Neural cell (in vitro differentiated cells): ENCODE results near the gene SRPX2. TPM values are rescaled to one million over a fixed set of nuclear protein-coding genes. Genes with fewer than 3 reads are reported as not detected.

ENCODE experiments used
- H2AFZ ChIP-seq: fragments of 200-600, 300-800 bp; sonication (generic), shearing (Covaris generic); 2 replicates; pipeline ENCODE4 v1.6.0; 2014; ENCODE audit warnings: low read depth, mild to moderate bottlenecking, antibody characterized with exemption, low read length, moderate library complexity
- H3F3A ChIP-seq: fragments of 200-600 bp; shearing (Covaris generic); 2 replicates; pipeline ENCODE4 v1.6.1; 2016; ENCODE audit warnings: mild to moderate bottlenecking, moderate library complexity, mixed read lengths, antibody characterized with exemption, low read length; ENCODE audit not compliant: insufficient read depth, poor library complexity, severe bottlenecking
- H3K27ac ChIP-seq: fragments of 200-600, 300-800 bp; sonication (generic), shearing (Covaris generic); 2 replicates; pipeline ENCODE4 v1.5.1; 2014; ENCODE audit warnings: mild to moderate bottlenecking, low read length, moderate library complexity
- H3K27me3 ChIP-seq: fragments of 300-800, 200-600 bp; sonication (generic), shearing (Covaris generic); 2 replicates; pipeline ENCODE4 v1.6.0; 2014; ENCODE audit warnings: mild to moderate bottlenecking, low read depth, low read length, moderate library complexity; ENCODE audit not compliant: insufficient read depth
- H3K36me3 ChIP-seq: fragments of 300-800, 200-600 bp; sonication (generic), shearing (Covaris generic); 2 replicates; pipeline ENCODE4 v1.5.1; 2014; ENCODE audit warnings: mild to moderate bottlenecking, antibody characterized with exemption, low read length, moderate library complexity; ENCODE audit not compliant: insufficient read depth
- H3K4me2 ChIP-seq: fragments of 300-800, 200-600 bp; sonication (generic), shearing (Covaris generic); 2 replicates; pipeline ENCODE4 v1.6.0; 2014; ENCODE audit warnings: mild to moderate bottlenecking, low read length
- H3K4me3 ChIP-seq: fragments of 300-800, 200-600 bp; sonication (generic), shearing (Covaris generic); 2 replicates; pipeline ENCODE4 v1.5.1; 2014; ENCODE audit warnings: mild to moderate bottlenecking, low read length, moderate library complexity
- H3K79me2 ChIP-seq: fragments of 200-600 bp; shearing (Covaris generic); replicated peaks from 2 replicates; pipeline ENCODE4 v1.6.0; 2014; ENCODE audit warnings: mild to moderate bottlenecking, low read length, moderate library complexity; ENCODE audit not compliant: insufficient read depth
- H3K9ac ChIP-seq: fragments of 300-800, 200-600 bp; sonication (generic), shearing (Covaris generic); 2 replicates; pipeline ENCODE4 v1.6.1; 2016; ENCODE audit warnings: mild to moderate bottlenecking, low read length, mixed read lengths
- H3K9me2 ChIP-seq: fragments of 200-600 bp; shearing (Covaris generic); 2 replicates; pipeline ENCODE4 v1.6.1; 2016; ENCODE audit warnings: mild to moderate bottlenecking, low read length, mixed read lengths; ENCODE audit not compliant: insufficient read depth
- H3K9me3 ChIP-seq: fragments of 200-600, 300-800 bp; sonication (generic), shearing (Covaris generic); 2 replicates; pipeline ENCODE4 v1.6.1; 2016; ENCODE audit warnings: mild to moderate bottlenecking, mixed run types, low read length, moderate library complexity, mixed read lengths
- H4K20me1 ChIP-seq: fragments of 200-600 bp; shearing (Covaris generic); 2 replicates; pipeline ENCODE4 v1.6.1; 2016; ENCODE audit warnings: mild to moderate bottlenecking, mixed run types; ENCODE audit not compliant: insufficient read depth
- EP300 ChIP-seq: fragments of 450-650 bp; conservative IDR thresholded peaks from 2 replicates; pipeline ENCODE4 v1.6.1; 2014; ENCODE audit warnings: antibody characterized with exemption, mild to moderate bottlenecking, moderate library complexity; ENCODE audit not compliant: poor library complexity, severe bottlenecking
- EZH2 ChIP-seq: fragments of 200-600, 300-800 bp; shearing (Covaris generic), sonication (generic); IDR thresholded peaks from 2 replicates; pipeline ENCODE4 v1.6.1; 2014; ENCODE audit warnings: antibody characterized with exemption, low read length, borderline replicate concordance, mild to moderate bottlenecking; ENCODE audit not compliant: insufficient read depth, poor library complexity, severe bottlenecking
- MXI1 ChIP-seq: fragments of 450-650 bp; conservative IDR thresholded peaks from 2 replicates; pipeline ENCODE4 v1.6.1; 2014; ENCODE audit warnings: antibody characterized with exemption, mild to moderate bottlenecking; ENCODE audit not compliant: poor library complexity, severe bottlenecking
- POLR2AphosphoS5 ChIP-seq: IDR thresholded peaks from 2 replicates; pipeline ENCODE4 v1.6.1; 2012
- RAD21 ChIP-seq: fragments of 450-650 bp; conservative IDR thresholded peaks from 2 replicates; pipeline ENCODE4 v1.6.1; 2014; ENCODE audit warnings: antibody characterized with exemption, mild to moderate bottlenecking, moderate library complexity
- SMC3 ChIP-seq: fragments of 450-650 bp; conservative IDR thresholded peaks from 2 replicates; pipeline ENCODE4 v1.6.1; 2014; ENCODE audit warnings: antibody characterized with exemption, mild to moderate bottlenecking, moderate library complexity; ENCODE audit not compliant: poor library complexity
- TAF1 ChIP-seq: IDR thresholded peaks from 2 replicates; pipeline ENCODE4 v1.6.1; 2012; ENCODE audit warnings: low read depth
- polyA plus RNA-seq: library from polyadenylated mRNA; depleted of rRNA; stranded (reverse); fragments of >200 nt; gene quantifications from 2 replicates; pipeline ENCODE4 v1.2.3, GENCODE V29; 2014
- TF ChIP-seq, protein P1 (sequence below): IDR thresholded peaks from 2 replicates; pipeline ENCODE4 v1.6.1; 2012; ENCODE audit warnings: borderline replicate concordance
- TF ChIP-seq, protein P2 (sequence below): fragments of 450-650 bp; IDR thresholded peaks from 2 replicates; pipeline ENCODE4 v1.5.1; 2014; ENCODE audit warnings: antibody characterized with exemption, mild to moderate bottlenecking, moderate library complexity; ENCODE audit not compliant: poor library complexity, severe bottlenecking

Gene SRPX2
- polyA plus RNA-seq, 1 donor from 2014 or later, result 0.59 TPM

DNA sequence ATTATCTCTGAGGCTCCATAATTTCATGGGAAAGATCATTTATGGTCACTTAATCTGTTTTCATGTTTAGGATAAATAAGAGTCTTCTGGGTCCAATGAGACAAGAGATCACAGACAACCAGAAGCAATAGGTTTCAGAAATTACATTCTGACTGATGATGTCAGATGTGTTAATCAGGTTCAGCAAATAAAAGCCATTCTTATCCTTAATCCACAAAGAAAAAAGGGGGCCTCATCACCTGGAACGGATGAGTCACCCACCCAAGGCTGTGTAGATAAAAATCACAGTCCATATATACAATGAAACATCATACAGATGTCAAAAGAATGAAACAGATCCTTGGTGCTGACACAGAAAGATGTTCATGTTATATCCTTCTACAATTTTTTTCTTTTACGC, 51.3 kb downstream of the SRPX2 start:
- no peaks in the 10 kb centered on the region for H3K79me2 ChIP-seq
- no peaks in the 10 kb centered on the region for H3K9me2 ChIP-seq
- H3K27me3 ChIP-seq, result no peaks in the 10 kb centered on the region
- peak overlapping the region; percentile 33 for H3K4me3 ChIP-seq
- TF ChIP-seq, protein P1, sequence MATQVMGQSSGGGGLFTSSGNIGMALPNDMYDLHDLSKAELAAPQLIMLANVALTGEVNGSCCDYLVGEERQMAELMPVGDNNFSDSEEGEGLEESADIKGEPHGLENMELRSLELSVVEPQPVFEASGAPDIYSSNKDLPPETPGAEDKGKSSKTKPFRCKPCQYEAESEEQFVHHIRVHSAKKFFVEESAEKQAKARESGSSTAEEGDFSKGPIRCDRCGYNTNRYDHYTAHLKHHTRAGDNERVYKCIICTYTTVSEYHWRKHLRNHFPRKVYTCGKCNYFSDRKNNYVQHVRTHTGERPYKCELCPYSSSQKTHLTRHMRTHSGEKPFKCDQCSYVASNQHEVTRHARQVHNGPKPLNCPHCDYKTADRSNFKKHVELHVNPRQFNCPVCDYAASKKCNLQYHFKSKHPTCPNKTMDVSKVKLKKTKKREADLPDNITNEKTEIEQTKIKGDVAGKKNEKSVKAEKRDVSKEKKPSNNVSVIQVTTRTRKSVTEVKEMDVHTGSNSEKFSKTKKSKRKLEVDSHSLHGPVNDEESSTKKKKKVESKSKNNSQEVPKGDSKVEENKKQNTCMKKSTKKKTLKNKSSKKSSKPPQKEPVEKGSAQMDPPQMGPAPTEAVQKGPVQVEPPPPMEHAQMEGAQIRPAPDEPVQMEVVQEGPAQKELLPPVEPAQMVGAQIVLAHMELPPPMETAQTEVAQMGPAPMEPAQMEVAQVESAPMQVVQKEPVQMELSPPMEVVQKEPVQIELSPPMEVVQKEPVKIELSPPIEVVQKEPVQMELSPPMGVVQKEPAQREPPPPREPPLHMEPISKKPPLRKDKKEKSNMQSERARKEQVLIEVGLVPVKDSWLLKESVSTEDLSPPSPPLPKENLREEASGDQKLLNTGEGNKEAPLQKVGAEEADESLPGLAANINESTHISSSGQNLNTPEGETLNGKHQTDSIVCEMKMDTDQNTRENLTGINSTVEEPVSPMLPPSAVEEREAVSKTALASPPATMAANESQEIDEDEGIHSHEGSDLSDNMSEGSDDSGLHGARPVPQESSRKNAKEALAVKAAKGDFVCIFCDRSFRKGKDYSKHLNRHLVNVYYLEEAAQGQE, result no peak
- TF ChIP-seq EP300, result peak; percentile 29
- H3F3A ChIP-seq, result no peaks in the 10 kb centered on the region
- H3K9me3 ChIP-seq, result no peaks in the 10 kb centered on the region
- peak overlapping the region; percentile 38 for H3K9ac ChIP-seq
- H3K27ac ChIP-seq, result peak overlapping the region; percentile 81
- H3K36me3 ChIP-seq, result no peaks in the 10 kb centered on the region
- H4K20me1 ChIP-seq, result no peaks in the 10 kb centered on the region
- H3K4me2 ChIP-seq, result no peak overlapping the region
- H2AFZ ChIP-seq, result no peak overlapping the region

DNA sequence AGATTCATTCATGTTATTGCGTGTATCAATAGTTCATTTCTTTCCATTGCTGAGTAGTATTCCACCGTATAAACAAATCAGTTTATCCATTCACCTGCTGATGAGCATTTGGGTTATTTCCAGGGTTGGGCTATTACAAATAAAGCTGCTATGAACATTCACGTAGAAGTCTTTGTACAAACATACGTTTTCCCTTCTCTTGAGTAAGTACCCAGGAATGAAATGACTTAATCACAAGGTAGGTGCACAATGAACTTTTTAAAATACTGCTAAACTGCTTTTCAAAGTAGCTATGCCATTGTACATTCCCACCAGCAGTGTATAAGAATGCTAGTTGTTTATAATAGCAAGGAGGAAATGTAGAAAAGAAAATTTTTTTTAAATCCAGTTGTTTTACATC, 52.0 kb downstream of the SRPX2 start:
- no peak overlapping the region for H3K9ac ChIP-seq
- no peaks in the 10 kb centered on the region for H4K20me1 ChIP-seq
- no peaks in the 10 kb centered on the region for H3K27me3 ChIP-seq

More for the DNA sequence above, 52.0 kb downstream of the SRPX2 start:
- Histone ChIP-seq H3K4me3 (no peak overlapping the region), H3K9me3 (no peaks in the 10 kb centered on the region), H3K36me3 (no peaks in the 10 kb centered on the region), H3K4me2 (no peak overlapping the region), H3K9me2 (no peaks in the 10 kb centered on the region), H3K27ac (peak overlapping the region; percentile 81), H2AFZ (no peak overlapping the region), H3F3A (no peaks in the 10 kb centered on the region), H3K79me2 (no peaks in the 10 kb centered on the region)
- TF ChIP-seq, protein P2, sequence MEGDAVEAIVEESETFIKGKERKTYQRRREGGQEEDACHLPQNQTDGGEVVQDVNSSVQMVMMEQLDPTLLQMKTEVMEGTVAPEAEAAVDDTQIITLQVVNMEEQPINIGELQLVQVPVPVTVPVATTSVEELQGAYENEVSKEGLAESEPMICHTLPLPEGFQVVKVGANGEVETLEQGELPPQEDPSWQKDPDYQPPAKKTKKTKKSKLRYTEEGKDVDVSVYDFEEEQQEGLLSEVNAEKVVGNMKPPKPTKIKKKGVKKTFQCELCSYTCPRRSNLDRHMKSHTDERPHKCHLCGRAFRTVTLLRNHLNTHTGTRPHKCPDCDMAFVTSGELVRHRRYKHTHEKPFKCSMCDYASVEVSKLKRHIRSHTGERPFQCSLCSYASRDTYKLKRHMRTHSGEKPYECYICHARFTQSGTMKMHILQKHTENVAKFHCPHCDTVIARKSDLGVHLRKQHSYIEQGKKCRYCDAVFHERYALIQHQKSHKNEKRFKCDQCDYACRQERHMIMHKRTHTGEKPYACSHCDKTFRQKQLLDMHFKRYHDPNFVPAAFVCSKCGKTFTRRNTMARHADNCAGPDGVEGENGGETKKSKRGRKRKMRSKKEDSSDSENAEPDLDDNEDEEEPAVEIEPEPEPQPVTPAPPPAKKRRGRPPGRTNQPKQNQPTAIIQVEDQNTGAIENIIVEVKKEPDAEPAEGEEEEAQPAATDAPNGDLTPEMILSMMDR, result no peak
- TF ChIP-seq POLR2AphosphoS5, result no peak
- TF ChIP-seq TAF1, result no peak
- no peak for TF ChIP-seq RAD21
- no peak for TF ChIP-seq EZH2
- TF ChIP-seq, protein P1, result no peak
- TF ChIP-seq EP300, result no peak
- no peak for TF ChIP-seq MXI1
- TF ChIP-seq SMC3, result no peak
